ENCODE data around the gene RABGGTA.
"Not testable (repeated sequence)": the region's sequence is repeated elsewhere in the genome, so short reads cannot be mapped to it uniquely, and the experiment has no call there.

The RABGGTA gene

GRCh38 chr14:24260780-24261157 lies 10.6 kb downstream of the RABGGTA start:
- no peak for DNase-seq (ENCODE audit: low spot score)

DNA sequence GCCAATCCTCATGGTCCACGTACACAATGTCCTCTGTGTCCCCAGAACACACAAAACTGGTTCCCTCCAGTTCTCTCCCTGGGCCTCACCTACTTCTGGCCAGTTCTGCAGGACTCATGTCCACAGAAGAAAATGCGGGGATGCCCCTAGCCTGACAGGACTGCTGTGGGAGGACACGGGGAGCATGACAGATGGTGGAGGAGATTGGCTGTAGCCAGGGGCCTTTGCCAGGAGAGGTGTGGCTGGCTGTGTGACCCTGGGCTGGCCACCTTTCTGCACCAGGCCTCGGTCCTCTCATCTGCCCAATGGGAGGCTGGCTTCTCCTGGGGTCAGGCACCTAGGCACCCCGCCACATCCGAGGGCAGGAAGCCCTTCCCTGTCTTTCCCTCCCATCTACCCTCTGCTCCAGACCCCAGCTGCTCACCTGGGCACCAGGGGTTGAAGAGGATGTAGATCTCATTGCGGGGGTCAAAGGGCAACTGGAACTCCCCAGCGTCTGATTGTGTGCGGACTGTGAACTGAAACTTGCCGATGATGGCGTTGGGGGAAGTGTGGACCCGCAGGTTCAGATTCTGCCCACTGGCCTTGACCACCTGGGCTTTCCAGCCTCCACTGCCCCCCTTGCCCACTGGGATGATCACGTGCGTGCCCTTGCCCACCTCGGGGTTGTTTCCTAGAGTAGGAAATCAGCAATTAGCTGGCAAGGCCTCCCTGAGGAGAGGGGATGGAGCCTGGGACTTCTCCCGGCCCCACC lies 11.2 kb downstream of the RABGGTA start:
- DNase-seq (ENCODE audit: low spot score) = no peak

DNA sequence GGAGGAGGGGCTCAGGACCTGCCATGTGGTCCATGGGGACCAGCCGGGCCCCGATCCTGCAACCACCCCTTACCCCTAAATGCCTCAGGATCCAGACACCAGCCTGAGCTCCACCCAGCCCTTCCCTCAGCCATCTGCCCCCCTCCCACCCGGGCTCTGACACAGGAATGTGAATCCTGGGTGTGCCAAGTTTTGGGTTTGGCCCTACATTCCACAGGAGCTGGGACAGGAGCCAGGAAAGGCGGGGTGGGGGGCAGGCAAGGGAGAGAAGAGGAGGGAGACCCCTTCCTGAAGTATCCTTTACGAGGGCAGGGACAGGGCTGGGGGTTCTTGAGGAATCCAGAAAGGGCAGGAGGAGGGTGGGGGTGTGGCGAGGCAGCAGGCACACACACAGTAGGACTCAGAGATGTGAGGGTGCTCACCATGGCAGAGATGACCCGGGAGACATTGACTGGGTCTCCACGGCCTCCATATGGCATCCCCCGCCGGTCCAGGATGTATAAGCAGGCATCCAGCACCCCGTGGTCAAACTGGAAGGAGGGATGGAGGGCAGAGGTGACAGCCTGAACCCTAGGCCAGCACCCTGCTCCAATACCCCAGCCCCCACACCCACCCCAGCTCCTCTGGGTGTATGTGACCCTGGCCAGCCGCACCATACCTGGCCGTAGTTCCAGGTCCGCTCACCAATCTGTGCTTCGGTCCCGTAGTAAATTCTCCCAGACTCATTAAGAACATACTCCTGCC lies 11.9 kb downstream of the RABGGTA start:
- DNase-seq (ENCODE audit: low spot score) = no peak

DNA sequence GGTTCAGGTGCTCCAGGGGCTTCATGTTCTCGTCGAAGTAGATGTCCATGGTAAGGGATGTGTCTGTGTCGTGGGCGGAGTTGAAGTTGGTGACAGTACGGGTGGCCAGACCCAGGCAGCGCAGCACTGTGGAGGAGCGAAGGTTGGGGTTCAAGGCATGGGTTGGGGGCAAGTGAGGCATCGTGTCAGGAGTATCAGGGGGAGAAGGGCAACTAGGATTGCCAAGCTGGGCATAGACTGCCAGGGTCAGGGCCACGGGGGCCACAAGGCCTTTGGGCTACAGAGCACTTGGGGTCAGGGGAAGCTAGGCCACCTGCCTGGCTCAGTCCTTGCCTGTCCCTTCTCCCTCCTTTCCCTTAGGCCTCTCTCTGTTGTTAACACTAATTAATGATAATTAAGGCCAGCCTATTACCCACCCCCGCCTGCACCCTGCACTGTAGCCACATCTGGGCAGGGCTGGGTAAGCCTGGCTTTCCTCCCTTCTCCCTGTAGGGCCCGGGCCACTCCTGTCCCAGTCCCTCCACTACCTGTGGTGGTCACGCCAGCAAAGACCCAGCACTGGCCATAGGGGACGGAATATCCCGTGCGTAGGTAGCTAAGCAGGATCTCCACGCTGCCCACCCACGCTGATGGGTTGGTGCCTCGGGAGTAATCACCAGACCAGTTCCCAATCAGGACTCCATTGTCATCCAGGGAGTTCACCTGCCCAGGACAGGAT lies 12.7 kb downstream of the RABGGTA start:
- DNase-seq (ENCODE audit: low spot score) = no peak

- no peak for DNase-seq (ENCODE audit: low spot score)
Observed at GRCh38 chr14:24258119-24258518, 13.3 kb downstream of the RABGGTA start.

GRCh38 chr14:24256960-24257359 lies 14.4 kb downstream of the RABGGTA start:
- no peak for DNase-seq (ENCODE audit: low spot score)

DNA sequence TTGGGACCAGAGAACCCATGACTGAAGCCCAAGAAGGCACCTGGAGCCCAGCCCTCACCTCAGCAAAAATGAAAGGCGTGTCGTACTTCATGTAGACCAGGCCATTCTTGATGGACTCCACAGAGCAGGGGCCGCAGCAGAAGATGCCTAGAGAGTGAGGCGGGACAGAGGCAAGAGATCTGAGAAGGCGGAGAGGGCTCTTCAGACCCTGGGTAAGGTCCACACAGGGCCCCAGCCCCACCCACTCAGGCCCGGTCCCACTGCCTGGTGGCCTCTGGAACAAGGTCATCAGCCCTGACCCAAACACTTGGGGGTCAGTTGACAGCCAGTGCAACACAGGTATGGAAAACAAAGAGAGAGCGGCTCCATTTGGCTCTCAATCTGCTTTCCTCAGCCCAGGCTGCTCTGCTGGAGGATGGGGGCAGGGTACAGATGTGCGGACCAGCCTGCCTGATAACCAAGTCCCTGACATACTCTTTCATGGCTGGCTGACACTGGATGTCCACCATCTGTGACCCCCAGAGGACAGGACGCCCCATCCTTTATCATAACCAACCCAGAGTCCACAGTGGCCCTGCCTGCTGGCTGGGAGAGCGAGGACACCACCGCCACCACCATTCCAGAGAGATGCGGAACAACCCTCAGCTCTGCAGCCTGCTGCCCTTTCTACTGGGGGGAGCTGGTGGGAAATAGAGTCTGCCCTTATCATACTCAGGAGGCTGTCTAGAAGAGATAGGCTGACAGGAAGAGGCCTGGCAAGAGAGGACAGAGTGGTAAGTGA lies 15.3 kb downstream of the RABGGTA start:
- no peak for DNase-seq (ENCODE audit: low spot score)

GRCh38 chr14:24255438-24255837 lies 16.0 kb downstream of the RABGGTA start:
- DNase-seq (ENCODE audit: low spot score) = no peak

DNA sequence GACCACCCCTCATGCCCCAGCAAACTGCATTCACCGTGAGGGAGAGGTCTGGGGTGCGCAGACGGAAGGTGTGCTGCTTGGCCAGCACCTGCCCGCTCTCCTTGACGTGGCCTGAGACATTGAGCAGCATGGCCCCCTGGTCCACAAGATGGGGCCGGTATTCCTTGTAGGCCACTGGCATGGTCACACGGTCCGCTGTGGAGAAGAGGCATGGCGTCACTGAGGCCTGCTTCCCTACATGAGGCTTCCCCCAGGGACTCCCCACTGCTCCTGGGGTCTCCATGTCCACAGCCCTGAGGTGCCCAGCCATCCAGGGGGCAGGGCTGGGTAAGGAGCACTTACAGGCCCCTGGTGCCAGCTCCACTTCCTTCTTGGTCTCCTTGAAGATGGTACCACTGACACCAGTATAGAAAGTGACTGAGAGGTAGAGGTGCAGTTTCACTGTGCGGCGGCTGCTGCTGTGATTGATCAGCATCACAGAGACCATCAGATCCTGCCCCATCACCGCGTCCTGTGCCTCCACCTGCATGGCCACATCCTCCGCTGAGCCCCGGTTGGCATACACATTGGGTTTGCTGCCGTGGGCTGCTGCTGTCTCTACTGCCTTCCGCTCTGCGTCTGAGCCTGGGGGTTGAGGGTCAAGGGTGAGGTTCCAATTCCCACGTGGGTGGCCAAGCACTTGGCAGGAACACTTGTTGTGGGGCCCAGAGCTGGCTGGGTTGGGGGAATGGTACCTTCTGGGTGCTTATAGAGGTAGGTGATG lies 16.6 kb downstream of the RABGGTA start:
- DNase-seq (ENCODE audit: low spot score) = no peak

DNA sequence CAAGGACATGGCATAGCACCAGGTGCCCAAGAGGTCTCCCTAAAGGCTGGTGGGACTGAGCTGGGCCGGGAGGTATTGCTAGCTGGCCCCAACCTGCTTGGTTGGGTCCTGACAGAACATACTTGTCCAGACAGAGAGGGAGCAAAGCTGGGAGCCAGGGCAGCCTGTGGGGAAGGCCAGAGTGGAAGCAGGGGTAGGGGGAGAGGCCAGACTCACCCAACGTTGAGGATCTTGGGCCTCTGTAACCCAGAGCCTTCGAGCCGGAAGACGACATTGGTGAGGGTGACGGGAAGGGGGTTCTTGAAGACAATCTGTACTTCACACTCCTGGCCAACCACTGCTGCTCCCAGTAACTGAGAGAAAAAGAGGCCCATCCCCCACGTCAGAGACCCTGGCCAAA lies 17.5 kb downstream of the RABGGTA start:
- DNase-seq (ENCODE audit: low spot score) = no peak

DNA sequence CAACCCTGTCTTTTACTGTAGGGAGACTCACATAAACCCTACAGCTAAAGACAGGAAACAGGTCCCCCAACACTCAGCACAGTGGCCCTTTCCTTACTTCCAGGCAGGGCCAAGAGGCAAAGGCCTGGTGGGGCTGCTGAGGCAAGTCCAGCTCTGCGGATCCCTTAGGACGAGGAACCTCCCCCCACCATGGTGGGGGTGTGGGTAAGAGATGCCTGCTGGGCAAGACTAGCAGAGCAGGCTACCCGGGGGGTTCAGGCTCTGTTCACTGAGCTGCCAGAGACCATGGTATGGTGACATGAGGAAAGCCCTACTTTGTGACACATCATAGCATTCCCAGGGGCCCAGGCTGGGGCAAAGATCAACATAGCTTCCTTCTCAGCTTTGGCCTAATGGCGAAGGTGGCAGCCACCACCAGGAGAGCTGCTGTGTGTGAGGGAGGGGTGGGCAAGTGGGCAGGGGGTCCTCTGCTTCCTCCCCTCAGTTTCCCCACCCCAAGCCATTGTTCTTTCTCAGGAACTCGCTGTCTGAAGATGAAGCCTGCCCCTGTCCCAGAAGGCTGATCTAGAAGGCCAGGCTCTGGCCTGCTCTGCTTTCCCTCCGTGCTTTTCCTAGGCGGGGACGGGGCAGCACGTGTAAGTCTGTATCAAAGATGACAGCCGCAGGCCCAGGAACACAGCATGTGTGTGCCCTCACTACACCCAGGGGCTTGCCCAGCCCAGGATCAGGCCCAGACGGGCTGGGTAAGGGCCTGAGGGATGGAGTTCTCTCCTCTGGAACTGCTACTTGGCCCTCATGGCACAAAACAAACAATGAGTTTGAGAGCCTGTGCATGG lies 18.9 kb downstream of the RABGGTA start:
- no peak for DNase-seq (ENCODE audit: low spot score)

GRCh38 chr14:24251880-24252288 lies 19.5 kb downstream of the RABGGTA start:
- DNase-seq (ENCODE audit: low spot score) = no peak

DNA sequence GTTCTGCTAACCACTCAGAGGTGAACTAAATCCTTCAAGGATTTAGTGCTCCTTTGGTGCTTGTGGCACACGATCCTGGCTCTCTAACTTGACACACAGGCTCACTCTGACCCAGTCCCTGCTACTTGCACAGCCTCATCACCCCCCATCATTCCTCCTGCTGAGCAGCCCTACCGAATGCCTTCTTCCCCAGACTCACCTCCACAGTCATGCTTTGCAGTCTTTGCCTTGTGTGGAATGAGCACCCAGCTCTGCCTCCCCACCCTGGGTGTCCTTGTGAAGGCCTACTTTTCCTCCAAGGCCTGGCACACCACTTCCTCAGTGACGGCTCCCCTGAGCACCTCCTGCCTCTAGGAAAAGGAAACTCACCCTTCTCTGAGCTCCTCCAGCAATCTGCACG lies 21.0 kb downstream of the RABGGTA start:
- DNase-seq (ENCODE audit: low spot score) = no peak

DNA sequence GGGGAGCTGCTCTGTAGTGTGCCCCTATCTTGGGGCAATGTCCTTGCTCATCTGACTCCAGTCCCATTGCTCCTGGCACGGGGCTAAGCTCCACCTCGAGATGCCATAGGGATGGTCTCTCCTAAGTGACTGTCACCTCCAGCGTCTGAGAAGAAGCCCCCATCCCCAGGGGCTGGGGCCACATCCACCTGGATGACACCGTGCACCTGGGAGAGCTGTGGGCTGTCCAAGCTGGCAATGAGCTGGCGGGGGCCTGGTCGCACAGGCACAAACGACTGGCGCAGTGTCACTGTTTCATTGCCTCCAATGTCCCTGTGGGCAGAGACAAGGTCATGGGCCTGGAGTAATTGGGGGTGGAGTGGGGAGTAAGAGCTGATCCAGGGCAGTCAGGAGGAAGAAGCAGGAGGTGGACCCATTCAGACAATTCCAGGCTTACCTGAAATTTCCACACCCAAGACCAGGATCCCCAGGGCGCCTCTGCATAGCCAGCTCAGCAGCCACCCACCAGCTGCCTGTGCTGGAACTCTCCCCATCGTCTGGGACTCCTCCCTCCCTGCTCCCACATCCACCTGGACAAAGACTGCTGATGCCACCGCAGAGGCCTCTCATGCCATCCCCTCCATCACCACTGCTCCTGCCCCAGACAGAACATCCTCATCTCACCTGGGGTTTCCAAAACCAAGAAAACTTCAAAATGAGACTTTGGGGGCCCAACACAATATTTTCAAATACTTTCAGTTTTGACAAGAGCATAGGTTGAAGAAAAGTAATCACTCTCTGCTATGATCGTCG lies 22.0 kb downstream of the RABGGTA start:
- DNase-seq (ENCODE audit: low spot score) = no peak

DNA sequence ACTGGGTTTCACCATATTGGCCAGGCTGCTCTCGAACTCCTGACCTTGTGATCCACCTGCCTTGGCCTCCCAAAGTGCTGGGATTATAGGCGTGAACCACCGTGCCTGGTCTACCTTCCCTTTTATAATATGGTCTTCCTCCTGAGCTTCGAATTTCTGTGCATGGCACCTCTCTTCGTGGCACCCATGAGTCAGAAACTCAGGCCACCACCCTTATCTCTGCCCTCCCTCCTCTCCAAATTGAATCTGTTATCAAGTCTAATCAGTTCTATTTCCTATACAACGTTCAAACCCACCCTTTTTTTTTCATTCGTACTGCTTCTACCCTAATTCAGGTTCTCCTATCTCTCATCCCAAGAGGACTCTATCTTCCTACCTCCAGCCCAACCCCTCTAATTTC lies 24.0 kb downstream of the RABGGTA start:
- DNase-seq (ENCODE audit: low spot score) = no peak

DNA sequence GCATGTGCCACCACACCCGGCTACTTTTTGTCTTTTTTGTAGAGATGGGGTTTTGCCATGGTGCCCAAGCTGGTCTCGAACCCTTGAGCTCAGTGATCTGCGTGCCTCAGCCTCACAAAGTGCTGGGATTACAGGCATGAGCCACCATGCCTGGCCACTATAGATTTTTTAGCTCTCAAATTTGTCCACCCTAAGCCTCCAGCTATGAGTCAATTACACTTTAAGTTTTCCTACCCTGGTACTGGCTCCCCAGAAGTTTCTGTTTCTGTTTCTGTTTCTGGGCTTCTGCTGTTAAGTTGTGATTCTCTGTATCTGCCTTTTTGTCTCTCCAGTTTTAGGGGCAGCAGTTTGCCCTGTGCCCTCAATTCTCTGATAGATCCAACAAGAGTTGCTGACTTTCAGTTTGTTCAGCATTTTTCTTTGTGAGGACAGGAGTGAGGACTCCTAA lies 24.6 kb downstream of the RABGGTA start:
- no peak for DNase-seq (ENCODE audit: low spot score)

- not testable (repeated sequence) for DNase-seq (ENCODE audit: low spot score)
Observed at GRCh38 chr14:24245350-24245749, 26.0 kb downstream of the RABGGTA start.

DNA sequence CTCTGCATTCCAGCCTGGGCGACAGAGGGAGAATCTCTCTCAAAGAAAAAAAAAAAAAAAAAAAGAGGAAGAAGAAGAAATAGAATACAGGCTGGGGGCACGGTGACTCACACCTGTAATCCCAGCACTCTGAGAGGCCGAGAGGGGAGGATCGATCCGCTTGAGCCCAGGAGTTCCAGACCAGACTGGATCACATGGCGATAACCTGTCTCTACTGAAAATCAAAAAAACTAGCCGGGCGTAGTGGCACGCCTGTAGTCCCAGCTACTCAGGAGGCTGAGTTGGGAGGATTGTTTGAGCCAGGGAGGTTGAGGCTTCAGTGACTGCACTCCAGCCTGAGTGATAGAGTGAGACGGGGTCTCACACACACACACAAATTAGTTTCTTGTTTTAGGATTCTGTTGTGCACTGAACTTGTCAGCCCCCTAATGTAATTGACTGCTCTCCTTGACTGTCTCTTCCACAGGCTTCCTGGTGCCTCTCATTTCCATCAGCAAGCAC lies 28.0 kb downstream of the RABGGTA start:
- DNase-seq (ENCODE audit: low spot score) = no peak

Data from SK-N-DZ (cell line).